Neural crest cell (in vitro differentiated cells): ENCODE results near the gene WDSUB1. TPM values are rescaled to one million over a fixed set of nuclear protein-coding genes. Genes with fewer than 3 reads are reported as not detected.

Experiments used
- DNase-seq: peaks from one replicate; pipeline ENCODE4 v3.0.0; 2021; ENCODE audit warnings: low read depth, mixed read lengths, low spot score
- H3K27ac Mint-ChIP-seq: one replicate; pipeline ENCODE4 v1.8.0; 2021; ENCODE audit warnings: mild to moderate bottlenecking, mixed read lengths; ENCODE audit not compliant: unreplicated experiment
- H3K27me3 Mint-ChIP-seq: 2 replicates; pipeline ENCODE4 v1.8.0; 2021; ENCODE audit warnings: low read depth, mild to moderate bottlenecking, mixed read lengths
- H3K36me3 Mint-ChIP-seq: 2 replicates; pipeline ENCODE4 v1.8.0; 2021; ENCODE audit warnings: low read depth, mild to moderate bottlenecking, mixed read lengths
- H3K4me1 Mint-ChIP-seq: 2 replicates; pipeline ENCODE4 v1.8.0; 2021; ENCODE audit warnings: mixed read lengths
- H3K4me3 Mint-ChIP-seq: one replicate; pipeline ENCODE4 v1.8.0; 2021; ENCODE audit warnings: mild to moderate bottlenecking, mixed read lengths
- H3K9me3 Mint-ChIP-seq: 2 replicates; pipeline ENCODE4 v1.8.0; 2021; ENCODE audit warnings: mixed read lengths
- total RNA-seq: library from RNA; stranded (reverse); gene quantifications from 2 replicates; pipeline ENCODE4 v1.2.1, GENCODE V29; 2021
- TF ChIP-seq, protein P1 (sequence below): fragments of 200-600 bp; sonication (generic); conservative IDR thresholded peaks from 2 replicates; pipeline ENCODE4 v1.5.0; 2021; ENCODE audit warnings: antibody characterized with exemption, mild to moderate bottlenecking

The WDSUB1 gene
- total RNA-seq, 1 donor from 2014 or later, result 4.9 TPM

DNA sequence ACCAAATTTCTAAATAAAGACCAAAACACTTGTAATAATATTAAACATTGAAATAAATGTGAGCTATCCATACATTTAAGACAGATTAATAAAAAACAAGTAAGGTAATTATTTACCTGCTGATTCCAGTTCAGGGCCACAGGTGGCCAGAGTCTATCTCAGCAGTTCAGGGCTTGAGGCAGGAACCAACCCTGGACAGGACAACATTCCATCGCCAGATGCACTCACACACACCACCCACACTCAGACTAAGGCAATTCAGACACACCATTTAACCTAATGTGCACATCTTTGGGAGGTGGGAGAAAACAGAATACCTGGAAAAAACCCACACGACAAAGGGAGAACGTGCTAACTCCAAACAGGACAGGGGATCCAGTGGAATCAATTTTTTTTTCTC is 14.1 kb upstream of the WDSUB1 start:
- Mint-ChIP-seq H3K4me1 (no peaks in the 10 kb centered on the region), H3K36me3 (peaks cover 6% of the 10 kb centered on the region), H3K4me3 (no peak overlapping the region), H3K27me3 (no peaks in the 10 kb centered on the region), H3K27ac (no peak overlapping the region), H3K9me3 (peaks cover 25% of the 10 kb centered on the region)
- DNase-seq, result no peak
- TF ChIP-seq, protein P1, sequence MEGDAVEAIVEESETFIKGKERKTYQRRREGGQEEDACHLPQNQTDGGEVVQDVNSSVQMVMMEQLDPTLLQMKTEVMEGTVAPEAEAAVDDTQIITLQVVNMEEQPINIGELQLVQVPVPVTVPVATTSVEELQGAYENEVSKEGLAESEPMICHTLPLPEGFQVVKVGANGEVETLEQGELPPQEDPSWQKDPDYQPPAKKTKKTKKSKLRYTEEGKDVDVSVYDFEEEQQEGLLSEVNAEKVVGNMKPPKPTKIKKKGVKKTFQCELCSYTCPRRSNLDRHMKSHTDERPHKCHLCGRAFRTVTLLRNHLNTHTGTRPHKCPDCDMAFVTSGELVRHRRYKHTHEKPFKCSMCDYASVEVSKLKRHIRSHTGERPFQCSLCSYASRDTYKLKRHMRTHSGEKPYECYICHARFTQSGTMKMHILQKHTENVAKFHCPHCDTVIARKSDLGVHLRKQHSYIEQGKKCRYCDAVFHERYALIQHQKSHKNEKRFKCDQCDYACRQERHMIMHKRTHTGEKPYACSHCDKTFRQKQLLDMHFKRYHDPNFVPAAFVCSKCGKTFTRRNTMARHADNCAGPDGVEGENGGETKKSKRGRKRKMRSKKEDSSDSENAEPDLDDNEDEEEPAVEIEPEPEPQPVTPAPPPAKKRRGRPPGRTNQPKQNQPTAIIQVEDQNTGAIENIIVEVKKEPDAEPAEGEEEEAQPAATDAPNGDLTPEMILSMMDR, result no peak

DNA sequence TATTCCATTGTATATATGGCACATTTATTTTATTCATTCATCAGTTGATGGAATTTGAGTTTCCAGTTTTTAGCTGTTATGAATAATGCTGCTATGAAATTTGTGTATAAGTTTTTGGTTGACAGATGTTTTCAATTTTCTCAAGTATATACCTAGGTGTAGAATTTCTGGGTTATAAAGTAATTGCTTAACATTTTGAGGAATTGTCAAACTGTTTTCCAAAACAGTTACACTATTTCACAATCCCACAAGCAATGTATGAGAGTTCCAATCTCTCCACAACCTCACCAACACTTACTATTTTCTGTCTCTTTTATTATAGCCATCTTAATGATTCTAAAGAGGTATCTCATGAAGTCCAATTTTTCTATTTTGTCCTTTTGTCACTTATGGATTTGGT is 12.5 kb upstream of the WDSUB1 start:
- no peaks in the 10 kb centered on the region for H3K4me1 Mint-ChIP-seq
- H3K27ac Mint-ChIP-seq, result no peak overlapping the region
- H3K9me3 Mint-ChIP-seq, result peaks cover 19% of the 10 kb centered on the region
- DNase-seq, result no peak
- TF ChIP-seq, protein P1, result no peak
- no peaks in the 10 kb centered on the region for H3K27me3 Mint-ChIP-seq
- peaks cover 2% of the 10 kb centered on the region for H3K36me3 Mint-ChIP-seq
- no peak overlapping the region for H3K4me3 Mint-ChIP-seq

DNA sequence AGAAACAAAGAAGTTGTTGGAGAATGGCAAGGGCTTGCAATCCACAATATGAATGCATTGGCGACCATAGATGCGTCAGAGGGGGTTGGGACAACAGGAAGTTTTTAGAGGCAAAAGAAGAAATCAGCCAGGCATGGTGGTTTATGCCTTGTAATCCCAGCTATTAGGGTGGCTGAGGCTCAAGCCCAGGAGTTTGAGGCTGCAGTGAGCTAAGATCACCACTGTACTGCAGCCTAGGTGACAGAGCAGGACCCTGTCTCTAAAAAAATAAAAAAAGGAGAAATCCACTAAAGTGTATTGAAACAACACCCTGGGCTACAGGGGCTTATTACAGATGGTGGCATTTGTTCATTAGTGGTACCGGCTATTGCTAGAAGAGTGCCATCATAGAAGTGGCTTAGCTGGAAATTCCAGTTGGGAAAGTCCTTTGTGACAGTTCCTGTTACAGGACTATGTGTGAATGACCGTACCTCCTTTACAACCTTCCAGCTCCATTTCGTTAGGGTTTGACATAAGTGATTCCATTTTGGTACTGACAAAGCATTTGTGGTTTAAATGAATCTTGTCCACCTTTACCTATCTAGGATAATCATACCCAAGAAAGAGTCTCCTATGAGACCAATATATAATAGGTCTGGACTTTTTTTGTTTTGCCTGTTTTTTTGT is 10.7 kb upstream of the WDSUB1 start:
- Mint-ChIP-seq H3K36me3 (peaks cover 2% of the 10 kb centered on the region), H3K27ac (no peak overlapping the region), H3K4me3 (no peak overlapping the region), H3K27me3 (no peaks in the 10 kb centered on the region), H3K9me3 (peaks cover 10% of the 10 kb centered on the region), H3K4me1 (no peaks in the 10 kb centered on the region)
- no peak for DNase-seq
- TF ChIP-seq, protein P1, result no peak

DNA sequence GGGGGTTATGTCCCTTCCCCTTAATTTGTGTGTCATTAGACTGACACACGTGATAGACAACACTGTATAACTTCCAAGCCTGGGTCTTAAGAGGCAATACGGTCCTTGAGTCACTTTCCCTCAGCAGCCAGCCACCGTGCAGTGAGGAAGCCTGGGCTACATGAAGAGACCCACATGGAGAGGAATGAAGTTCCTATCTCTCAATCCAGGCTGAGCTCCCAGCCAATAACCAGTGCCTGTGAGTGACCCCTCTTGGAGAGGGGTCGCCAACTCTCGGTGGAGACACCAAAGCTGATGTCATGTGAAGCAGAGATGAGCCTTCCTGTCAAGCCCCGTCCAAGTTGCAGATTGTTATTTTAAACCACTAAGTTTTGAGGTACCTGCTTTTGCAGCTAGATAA is 5.7 kb upstream of the WDSUB1 start:
- no peak for DNase-seq
- H3K4me3 Mint-ChIP-seq, result no peak overlapping the region
- H3K36me3 Mint-ChIP-seq, result peaks cover 2% of the 10 kb centered on the region
- H3K27me3 Mint-ChIP-seq, result no peaks in the 10 kb centered on the region
- H3K4me1 Mint-ChIP-seq, result peaks cover 5% of the 10 kb centered on the region
- peaks cover 2% of the 10 kb centered on the region for H3K9me3 Mint-ChIP-seq
- H3K27ac Mint-ChIP-seq, result no peak overlapping the region
- TF ChIP-seq, protein P1, result no peak

DNA sequence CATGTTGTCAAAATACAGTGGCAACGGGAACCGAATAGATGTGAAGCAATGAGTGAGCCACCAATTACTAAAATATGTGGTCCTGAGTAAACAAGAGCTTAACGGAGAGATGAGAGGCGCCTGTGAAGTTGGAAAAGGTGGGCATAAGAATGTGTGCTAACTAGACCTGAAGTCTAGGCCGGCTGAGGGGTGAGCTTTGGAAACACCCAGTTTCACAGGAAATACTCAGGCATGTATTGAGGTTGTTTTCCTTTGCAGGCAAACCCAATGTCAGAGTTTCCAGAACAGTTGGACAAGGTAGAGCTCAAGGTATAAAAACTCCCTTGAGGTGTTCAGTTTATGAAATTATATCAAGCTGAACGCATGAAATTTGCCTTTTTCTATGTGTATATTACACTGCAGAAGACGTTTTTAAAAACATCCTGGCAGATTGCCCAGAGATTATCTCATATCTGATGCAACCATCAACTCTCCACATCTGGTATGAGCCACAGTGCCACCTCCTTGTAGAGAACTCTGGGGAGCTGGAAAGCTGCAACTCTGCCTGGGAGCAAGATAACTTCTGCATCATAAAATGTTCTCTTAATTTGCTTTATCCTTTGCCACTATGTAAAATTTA is 3.9 kb upstream of the WDSUB1 start:
- TF ChIP-seq, protein P1, result no peak
- Mint-ChIP-seq H3K36me3 (no peaks in the 10 kb centered on the region), H3K9me3 (no peaks in the 10 kb centered on the region), H3K27ac (no peak overlapping the region), H3K4me3 (no peak overlapping the region), H3K27me3 (no peaks in the 10 kb centered on the region), H3K4me1 (peaks cover 11% of the 10 kb centered on the region)
- no peak for DNase-seq
